Panc1 (cell line): ENCODE results near the gene LIN28B.

Source experiments
- CTCF ChIP-seq: fragments of 450-650 bp; IDR thresholded peaks from 2 replicates; pipeline ENCODE4 v1.5.1; 2017; ENCODE audit warnings: mild to moderate bottlenecking
- POLR2AphosphoS5 ChIP-seq: IDR thresholded peaks from 2 replicates; pipeline ENCODE4 v1.6.1; 2012; ENCODE audit warnings: mild to moderate bottlenecking, low read depth, low read length, moderate library complexity
- SIN3A ChIP-seq: IDR thresholded peaks from 2 replicates; pipeline ENCODE4 v1.6.1; 2012; ENCODE audit warnings: low read depth, mild to moderate bottlenecking, low read length, moderate library complexity, borderline replicate concordance; ENCODE audit not compliant: insufficient read depth
- TCF7L2 ChIP-seq: IDR thresholded peaks from 2 replicates; pipeline ENCODE4 v1.6.1; 2011; ENCODE audit warnings: mild to moderate bottlenecking, low read depth, low read length, inconsistent platforms
- TF ChIP-seq, protein P1 (sequence below), 2 experiments: IDR thresholded peaks; 2 replicates each; pipeline ENCODE4 v1.6.1; 2011 to 2012; ENCODE audit warnings: low read depth in 2 of 2, control low read depth in 1 of 2, low read length in 1 of 2, mild to moderate bottlenecking in 1 of 2, moderate library complexity in 1 of 2; ENCODE audit not compliant: insufficient read depth in 1 of 2

DNA sequence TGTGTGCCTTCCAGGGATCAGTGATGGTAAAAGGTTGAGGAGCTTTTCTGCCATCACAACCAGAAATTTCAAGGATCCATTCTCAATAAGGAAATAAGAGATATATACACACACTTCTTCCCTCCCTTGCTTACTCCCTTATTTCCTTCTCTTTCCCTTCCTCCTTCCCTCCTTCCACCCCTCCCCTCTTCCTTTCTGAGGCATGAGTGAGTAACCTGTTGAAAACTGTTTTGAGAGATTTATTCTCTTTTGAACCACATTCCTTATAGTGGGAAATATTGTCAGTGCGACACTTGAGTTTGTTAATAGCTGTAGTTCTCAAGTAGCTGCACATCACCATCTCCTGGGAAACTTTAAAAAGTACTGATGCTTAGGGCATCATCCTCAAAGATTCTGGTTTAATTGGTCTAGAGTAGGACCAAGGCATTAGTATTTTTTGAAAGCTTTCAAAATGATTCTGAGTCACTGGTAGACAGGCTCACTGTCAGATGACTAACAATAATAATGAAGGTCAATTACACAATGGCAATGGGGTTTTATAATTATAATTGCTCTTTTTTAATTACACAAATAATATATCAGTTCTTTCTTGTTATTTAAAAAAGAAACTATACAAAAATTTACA lies 113.0 kb downstream of the LIN28B start:
- TF ChIP-seq CTCF, result no peak; the same call in 1 of the 2 replicates
- no peak for TF ChIP-seq POLR2AphosphoS5
- TF ChIP-seq, protein P1, sequence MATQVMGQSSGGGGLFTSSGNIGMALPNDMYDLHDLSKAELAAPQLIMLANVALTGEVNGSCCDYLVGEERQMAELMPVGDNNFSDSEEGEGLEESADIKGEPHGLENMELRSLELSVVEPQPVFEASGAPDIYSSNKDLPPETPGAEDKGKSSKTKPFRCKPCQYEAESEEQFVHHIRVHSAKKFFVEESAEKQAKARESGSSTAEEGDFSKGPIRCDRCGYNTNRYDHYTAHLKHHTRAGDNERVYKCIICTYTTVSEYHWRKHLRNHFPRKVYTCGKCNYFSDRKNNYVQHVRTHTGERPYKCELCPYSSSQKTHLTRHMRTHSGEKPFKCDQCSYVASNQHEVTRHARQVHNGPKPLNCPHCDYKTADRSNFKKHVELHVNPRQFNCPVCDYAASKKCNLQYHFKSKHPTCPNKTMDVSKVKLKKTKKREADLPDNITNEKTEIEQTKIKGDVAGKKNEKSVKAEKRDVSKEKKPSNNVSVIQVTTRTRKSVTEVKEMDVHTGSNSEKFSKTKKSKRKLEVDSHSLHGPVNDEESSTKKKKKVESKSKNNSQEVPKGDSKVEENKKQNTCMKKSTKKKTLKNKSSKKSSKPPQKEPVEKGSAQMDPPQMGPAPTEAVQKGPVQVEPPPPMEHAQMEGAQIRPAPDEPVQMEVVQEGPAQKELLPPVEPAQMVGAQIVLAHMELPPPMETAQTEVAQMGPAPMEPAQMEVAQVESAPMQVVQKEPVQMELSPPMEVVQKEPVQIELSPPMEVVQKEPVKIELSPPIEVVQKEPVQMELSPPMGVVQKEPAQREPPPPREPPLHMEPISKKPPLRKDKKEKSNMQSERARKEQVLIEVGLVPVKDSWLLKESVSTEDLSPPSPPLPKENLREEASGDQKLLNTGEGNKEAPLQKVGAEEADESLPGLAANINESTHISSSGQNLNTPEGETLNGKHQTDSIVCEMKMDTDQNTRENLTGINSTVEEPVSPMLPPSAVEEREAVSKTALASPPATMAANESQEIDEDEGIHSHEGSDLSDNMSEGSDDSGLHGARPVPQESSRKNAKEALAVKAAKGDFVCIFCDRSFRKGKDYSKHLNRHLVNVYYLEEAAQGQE (IDR thresholded peaks at IDR 0.05; ENCODE audit: insufficient read depth in 1 of 2, low read depth in 2 of 2, low read length in 1 of 2), result no peak
- TF ChIP-seq SIN3A, result no peak
- TF ChIP-seq TCF7L2, result no peak
